H9 (cell line): ENCODE results near the gene C1QTNF7. TPM values are rescaled to one million over a fixed set of nuclear protein-coding genes. Genes with fewer than 3 reads are reported as not detected.

ENCODE experiments used
- DNase-seq: peaks from one replicate; pipeline ENCODE4 v3.0.0-alpha.2; 2017
- H2AFZ ChIP-seq: one replicate; pipeline ENCODE4 v1.6.1; 2013; ENCODE audit warnings: mild to moderate bottlenecking, low read length, control low read depth, moderate library complexity
- H2AK5ac ChIP-seq: 2 replicates; pipeline ENCODE4 v1.6.1; 2013; ENCODE audit warnings: low read length, control low read depth, mixed read lengths; ENCODE audit not compliant: insufficient read length
- H2BK120ac ChIP-seq: one replicate; pipeline ENCODE4 v1.6.1; 2013; ENCODE audit warnings: low read depth, mild to moderate bottlenecking, low read length, control low read depth, inconsistent platforms; ENCODE audit not compliant: poor library complexity, severe bottlenecking
- H2BK12ac ChIP-seq: 2 replicates; pipeline ENCODE4 v1.6.1; 2013; ENCODE audit warnings: low read length, control low read depth, mixed read lengths, low read depth; ENCODE audit not compliant: insufficient read length
- H2BK15ac ChIP-seq: 2 replicates; pipeline ENCODE4 v1.6.1; 2013; ENCODE audit warnings: low read depth, low read length, control low read depth
- H2BK20ac ChIP-seq: one replicate; pipeline ENCODE4 v1.6.1; 2013; ENCODE audit warnings: low read depth, mild to moderate bottlenecking, low read length, control low read depth, inconsistent platforms; ENCODE audit not compliant: poor library complexity, severe bottlenecking
- H2BK5ac ChIP-seq: 2 replicates; pipeline ENCODE4 v1.6.1; 2013; ENCODE audit warnings: low read length, control low read depth, mixed read lengths; ENCODE audit not compliant: insufficient read length
- H3K14ac ChIP-seq: 2 replicates; pipeline ENCODE4 v1.6.1; 2013; ENCODE audit warnings: low read length, control low read depth; ENCODE audit not compliant: insufficient read depth
- H3K18ac ChIP-seq: 2 replicates; pipeline ENCODE4 v1.6.1; 2013; ENCODE audit warnings: low read depth, mild to moderate bottlenecking, mixed read lengths, low read length, control low read depth; ENCODE audit not compliant: insufficient read length
- H3K23ac ChIP-seq: 2 replicates; pipeline ENCODE4 v1.6.1; 2013; ENCODE audit warnings: low read length, control low read depth, mixed read lengths, low read depth; ENCODE audit not compliant: insufficient read length
- H3K23me2 ChIP-seq: 2 replicates; pipeline ENCODE4 v1.6.1; 2013; ENCODE audit warnings: low read depth, mild to moderate bottlenecking, mixed read lengths, low read length, control low read depth; ENCODE audit not compliant: insufficient read length, poor library complexity, severe bottlenecking
- H3K27ac ChIP-seq: 2 replicates; pipeline ENCODE4 v1.5.1; 2013; ENCODE audit warnings: low read length, control low read depth, mixed read lengths, low read depth; ENCODE audit not compliant: insufficient read length
- H3K27me3 ChIP-seq: 2 replicates; pipeline ENCODE4 v1.6.1; 2013; ENCODE audit warnings: low read length, control low read depth, inconsistent platforms; ENCODE audit not compliant: insufficient read depth
- H3K4ac ChIP-seq: 2 replicates; pipeline ENCODE4 v1.6.1; 2013; ENCODE audit warnings: low read depth, mild to moderate bottlenecking, control low read depth, inconsistent platforms, low read length, moderate library complexity
- H3K4me1 ChIP-seq: 2 replicates; pipeline ENCODE4 v1.6.1; 2013; ENCODE audit warnings: low read length, control low read depth, inconsistent platforms; ENCODE audit not compliant: insufficient read depth
- H3K4me2 ChIP-seq: 2 replicates; pipeline ENCODE4 v1.6.1; 2013; ENCODE audit warnings: low read length, control low read depth, mixed read lengths; ENCODE audit not compliant: insufficient read length, insufficient read depth
- H3K56ac ChIP-seq: 2 replicates; pipeline ENCODE4 v1.6.1; 2013; ENCODE audit warnings: low read depth, mild to moderate bottlenecking, mixed read lengths, low read length, control low read depth; ENCODE audit not compliant: insufficient read length
- H3K79me1 ChIP-seq: 2 replicates; pipeline ENCODE4 v1.6.1; 2013; ENCODE audit warnings: low read depth, mild to moderate bottlenecking, moderate library complexity, low read length, control low read depth, inconsistent platforms; ENCODE audit not compliant: insufficient read depth, poor library complexity, severe bottlenecking
- H3K79me2 ChIP-seq: 2 replicates; pipeline ENCODE4 v1.6.1; 2013; ENCODE audit warnings: low read length, control low read depth, inconsistent platforms; ENCODE audit not compliant: insufficient read depth
- H3K9ac ChIP-seq: 2 replicates; pipeline ENCODE4 v1.6.1; 2013; ENCODE audit warnings: low read length, control low read depth, mixed read lengths; ENCODE audit not compliant: insufficient read length; ENCODE audit errors: extremely low read depth
- H3K9me3 ChIP-seq: one replicate; pipeline ENCODE4 v1.6.1; 2013; ENCODE audit warnings: low read depth, low read length, inconsistent platforms; ENCODE audit not compliant: control insufficient read depth
- H3T11ph ChIP-seq: one replicate; pipeline ENCODE4 v1.6.1; 2013; ENCODE audit warnings: mild to moderate bottlenecking, low read length, control low read depth, inconsistent platforms
- H4K20me1 ChIP-seq: one replicate; pipeline ENCODE4 v1.6.1; 2013; ENCODE audit not compliant: control insufficient read depth, insufficient read length, insufficient read depth
- H4K5ac ChIP-seq: 2 replicates; pipeline ENCODE4 v1.6.1; 2013; ENCODE audit warnings: low read depth, mild to moderate bottlenecking, mixed read lengths, low read length, control low read depth; ENCODE audit not compliant: insufficient read length
- H4K8ac ChIP-seq: replicated peaks from 2 replicates; pipeline ENCODE4 v1.6.1; 2013; ENCODE audit warnings: low read length, control low read depth, mixed read lengths, low read depth; ENCODE audit not compliant: insufficient read length
- H4K91ac ChIP-seq: 2 replicates; pipeline ENCODE4 v1.6.1; 2013; ENCODE audit warnings: low read depth, mild to moderate bottlenecking, moderate library complexity, mixed read lengths, low read length, control low read depth; ENCODE audit not compliant: insufficient read length
- H3K27ac Mint-ChIP-seq, 3 experiments: 2 replicates in 2 of 3; 3 replicates in 1 of 3; pipeline ENCODE4 v1.8.0; 2020 to 2021; ENCODE audit warnings: mixed read lengths in 3 of 3, mild to moderate bottlenecking in 1 of 3, moderate library complexity in 1 of 3
- H3K27me3 Mint-ChIP-seq: 2 replicates; pipeline ENCODE4 v1.8.0; 2021; ENCODE audit warnings: low read depth, mild to moderate bottlenecking, moderate library complexity, mixed read lengths
- H3K36me3 Mint-ChIP-seq, 3 experiments: 2 replicates in 2 of 3; 3 replicates in 1 of 3; pipeline ENCODE4 v1.8.0; 2020 to 2021; ENCODE audit warnings: low read depth in 3 of 3, mixed read lengths in 3 of 3; ENCODE audit not compliant: insufficient read depth in 1 of 3
- H3K4me1 Mint-ChIP-seq, 2 experiments: 2 replicates each; pipeline ENCODE4 v1.8.0; 2020; ENCODE audit warnings: mixed read lengths in 2 of 2
- H3K4me3 Mint-ChIP-seq, 2 experiments: 2 replicates in 1 of 2; 3 replicates in 1 of 2; pipeline ENCODE4 v1.8.0; 2020 to 2021; ENCODE audit warnings: mild to moderate bottlenecking in 2 of 2, mixed read lengths in 2 of 2, moderate library complexity in 1 of 2
- H3K9me3 Mint-ChIP-seq, 2 experiments: 2 replicates in 1 of 2; 3 replicates in 1 of 2; pipeline ENCODE4 v1.8.0; 2020; ENCODE audit warnings: mild to moderate bottlenecking in 2 of 2, mixed read lengths in 2 of 2, moderate library complexity in 1 of 2
- CTCF ChIP-seq: fragments of 200-600 bp; sonication (generic); conservative IDR thresholded peaks from 3 replicates; pipeline ENCODE4 v1.8.0; 2021; ENCODE audit warnings: antibody characterized with exemption, mild to moderate bottlenecking
- WGBS: extraction: QIAGEN DNeasy Blood & Tissue Kit; methylation state at CpG from one replicate; pipeline ENCODE4 v1.1.7; 2013; ENCODE audit warnings: missing lambda C conversion rate, low lambda C conversion rate, mixed read lengths; ENCODE audit not compliant: insufficient read length; ENCODE audit errors: extremely low coverage; 5-methylcytosine and 5-hydroxymethylcytosine counted together
- total RNA-seq: library from RNA; stranded (reverse); gene quantifications from 2 replicates; pipeline ENCODE4 v1.2.1, GENCODE V29; 2021

Gene C1QTNF7
- total RNA-seq, 1 experiment from 2014 or later: not detected

- no peak overlapping the region for H3K14ac ChIP-seq
- H4K20me1 ChIP-seq: no peaks in the 10 kb centered on the region
- Mint-ChIP-seq H3K4me1 (peaks cover 8% of the 10 kb centered on the region in 2 experiments), H3K9me3 (no peaks in the 10 kb centered on the region), H3K4me3 (no peak overlapping the region), H3K27ac (no peak overlapping the region), H3K36me3 (no peaks in the 10 kb centered on the region; a peak in 1 of 7 replicates), H3K27me3 (no peaks in the 10 kb centered on the region; the same call in 1 of the 2 replicates)
- no peaks in the 10 kb centered on the region; the same call in 1 of the 2 replicates for H3K27me3 ChIP-seq
- no peaks in the 10 kb centered on the region for H3K79me1 ChIP-seq
- TF ChIP-seq CTCF: no peak
- no peak overlapping the region for H4K91ac ChIP-seq
- no peak overlapping the region for H3K4me2 ChIP-seq
- no peak overlapping the region for H2BK20ac ChIP-seq
- H2BK12ac ChIP-seq: no peak overlapping the region
- H2AK5ac ChIP-seq: no peak overlapping the region
- no peak overlapping the region for H3K23ac ChIP-seq
- WGBS: no CpG with 5 or more reads among the region's 2 CpGs
- H3K4ac ChIP-seq: no peak overlapping the region
- no peak overlapping the region for H2BK120ac ChIP-seq
- H3T11ph ChIP-seq: no peak overlapping the region
- no peaks in the 10 kb centered on the region for H3K23me2 ChIP-seq
- no peak for DNase-seq
- H2BK5ac ChIP-seq: no peak overlapping the region
- no peak overlapping the region for H2AFZ ChIP-seq
- no peak overlapping the region for H3K27ac ChIP-seq
- H3K18ac ChIP-seq: no peak overlapping the region
- H3K9ac ChIP-seq: no peak overlapping the region
- no peak overlapping the region for H2BK15ac ChIP-seq
- no peaks in the 10 kb centered on the region for H3K79me2 ChIP-seq
- no peaks in the 10 kb centered on the region; the same call in 1 of the 2 replicates for H3K4me1 ChIP-seq
- no peaks in the 10 kb centered on the region for H3K9me3 ChIP-seq
- no peak overlapping the region for H4K5ac ChIP-seq
- no peak overlapping the region for H3K56ac ChIP-seq
- no peak overlapping the region for H4K8ac ChIP-seq
These were observed 2.3 kb upstream of the C1QTNF7 start for GRCh38 chr4:15425520-15425919.
